SH-SY5Y (cell line): ENCODE results near the gene HSF2.

Source experiments
- GATA2 ChIP-seq: IDR thresholded peaks from 2 replicates; pipeline ENCODE4 v1.6.1; 2011; ENCODE audit warnings: mild to moderate bottlenecking, low read depth, low read length
- GATA3 ChIP-seq: IDR thresholded peaks from 2 replicates; pipeline ENCODE4 v1.6.1; 2011; ENCODE audit warnings: low read depth, mild to moderate bottlenecking, low read length, moderate library complexity

The HSF2 gene

DNA sequence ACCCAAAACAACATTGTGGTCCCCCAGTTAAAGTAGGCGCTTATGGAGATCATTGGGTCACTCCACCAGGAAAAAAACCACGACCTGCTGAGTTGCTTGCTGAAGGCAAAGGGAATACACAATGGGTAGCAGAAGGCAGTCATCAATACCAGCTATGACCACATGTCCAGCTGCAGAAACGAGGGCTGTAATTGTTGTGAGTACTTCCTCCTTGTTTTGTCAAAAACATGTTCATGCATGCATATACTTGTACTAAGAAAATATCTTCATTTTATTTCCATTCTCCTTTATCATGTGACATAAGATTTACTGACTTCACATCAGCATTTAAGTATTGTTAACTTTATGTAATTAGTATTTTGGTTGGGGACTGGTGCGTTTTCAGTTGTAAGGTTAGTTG, 55.2 kb downstream of the HSF2 start:
- TF ChIP-seq GATA2 (no peak), GATA3 (no peak)

DNA sequence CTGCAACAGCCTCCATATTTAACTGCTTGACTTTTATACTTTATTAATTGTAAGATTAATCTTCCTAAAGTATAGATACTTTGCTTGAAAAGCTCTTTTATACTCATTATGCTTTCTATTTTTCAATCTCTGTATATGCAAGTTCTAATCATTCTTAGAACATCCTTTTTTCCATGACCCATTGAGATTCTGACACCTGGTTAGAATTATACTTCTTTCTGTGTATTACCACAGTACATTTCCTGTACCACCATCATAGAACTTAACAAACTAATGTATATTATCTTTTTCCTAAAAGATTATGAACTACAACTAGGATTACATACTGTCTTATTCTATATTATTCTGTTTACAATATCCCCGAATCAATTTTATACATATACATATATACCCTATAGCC, 58.6 kb downstream of the HSF2 start:
- TF ChIP-seq GATA2, result no peak
- TF ChIP-seq GATA3, result no peak

- TF ChIP-seq GATA2, result no peak
- TF ChIP-seq GATA3, result no peak
Measured at GRCh38 chr6:122459240-122459639, 59.8 kb downstream of the HSF2 start.

- TF ChIP-seq GATA3, result no peak
- TF ChIP-seq GATA2, result no peak
Measured at GRCh38 chr6:122461885-122462284, 62.4 kb downstream of the HSF2 start.

DNA sequence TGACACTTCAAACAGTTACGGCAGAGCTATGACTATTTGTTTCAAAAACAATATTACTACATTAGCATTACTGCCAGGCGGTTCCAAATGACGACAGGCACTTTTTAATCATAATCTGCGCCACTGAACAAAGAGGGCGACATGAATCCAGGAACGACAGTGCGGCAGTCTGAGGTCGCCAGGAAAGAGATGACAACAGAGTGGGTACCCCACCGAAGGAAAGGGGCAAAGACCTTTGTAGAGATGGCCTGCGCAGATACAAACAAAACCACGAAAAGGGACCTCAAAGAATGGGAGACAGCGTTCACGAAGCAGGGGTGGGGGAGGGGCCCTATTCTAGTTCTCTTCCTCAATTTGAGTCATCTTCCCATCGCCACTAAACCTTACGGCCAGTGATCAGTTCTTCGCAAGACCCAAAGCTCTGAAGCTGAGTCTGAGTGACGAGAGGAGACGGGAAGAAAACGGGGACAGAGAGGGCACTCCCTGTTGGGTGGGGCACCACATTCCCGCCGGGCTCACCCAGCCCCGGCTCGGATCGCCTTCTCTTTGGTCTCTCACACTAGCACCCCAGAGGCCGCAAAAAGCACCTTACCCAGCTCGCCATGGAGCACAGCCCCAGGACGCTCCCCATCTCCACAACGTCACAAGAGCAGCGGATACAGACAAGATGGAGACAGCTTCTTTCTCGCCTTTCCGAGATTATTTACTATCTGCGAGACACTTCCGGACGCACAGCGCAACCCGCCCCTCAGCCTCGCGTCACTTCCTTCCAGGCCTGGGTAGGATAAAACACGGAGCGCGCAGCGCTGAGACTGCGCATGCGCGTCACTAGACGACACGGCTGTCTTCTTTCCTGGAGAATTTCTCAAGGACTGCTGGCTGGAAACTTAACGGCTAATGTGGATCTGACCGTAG, 71.9 kb downstream of the HSF2 start, which contains the start of gene SERINC1:
Gene SERINC1 (minus strand): TSS at position 701 of the 915 bp plus-strand sequence. CDS start 70 bp downstream, at position 631.
- TF ChIP-seq GATA3, result no peak
- no peak for TF ChIP-seq GATA2

- TF ChIP-seq GATA2 (no peak), GATA3 (no peak)
Measured at GRCh38 chr6:122472022-122472340, 72.5 kb downstream of the HSF2 start.

DNA sequence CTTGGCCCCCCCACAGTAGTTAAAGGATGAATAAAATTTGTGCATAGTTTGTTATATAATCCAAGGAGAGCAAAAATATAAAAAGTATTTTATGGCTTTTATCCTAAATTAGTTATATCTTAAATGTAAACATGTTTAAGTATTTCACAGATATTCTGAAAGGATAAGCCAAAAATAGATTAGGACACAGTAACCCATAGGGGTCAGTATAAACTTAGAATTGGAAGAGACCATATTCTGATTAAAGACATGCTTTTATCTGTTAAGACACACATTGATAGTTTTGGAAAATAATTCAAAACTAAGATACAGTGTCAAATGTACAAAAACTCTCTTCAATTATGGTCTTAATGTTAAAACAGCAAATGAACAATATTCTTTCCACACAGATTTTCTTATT, 76.7 kb downstream of the HSF2 start:
- TF ChIP-seq GATA3 (no peak), GATA2 (no peak)

- TF ChIP-seq GATA3 (no peak), GATA2 (no peak)
Measured at GRCh38 chr6:122482750-122483080, 83.3 kb downstream of the HSF2 start.
